T-helper 1 cell treated with Interleukin-12 subunit alpha and Interleukin-12 subunit beta and Interleukin-4 antibody, amounts not matched to agents 30 μg/mL and 1 μg/mL, for 36 hours (primary cell): ENCODE results near the gene MLF2.

ENCODE experiments used
- H3K27ac Mint-ChIP-seq: one replicate; pipeline ENCODE4 v1.8.0; 2021; ENCODE audit warnings: mild to moderate bottlenecking, mixed read lengths
- H3K27me3 Mint-ChIP-seq: one replicate; pipeline ENCODE4 v1.8.0; 2021; ENCODE audit warnings: low read depth, mixed read lengths
- H3K36me3 Mint-ChIP-seq: one replicate; pipeline ENCODE4 v1.8.0; 2021; ENCODE audit warnings: low read depth, mixed read lengths
- H3K4me1 Mint-ChIP-seq: one replicate; pipeline ENCODE4 v1.8.0; 2021; ENCODE audit warnings: low read depth, mixed read lengths
- H3K4me3 Mint-ChIP-seq: one replicate; pipeline ENCODE4 v1.8.0; 2021; ENCODE audit warnings: mild to moderate bottlenecking, moderate library complexity, mixed read lengths
- H3K9me3 Mint-ChIP-seq: one replicate; pipeline ENCODE4 v1.8.0; 2021; ENCODE audit warnings: mixed read lengths

MLF2 gene

GRCh38 chr12:6752921-6753771, at the start of gene MLF2:
MLF2 (minus strand) TSS chr12:6753141; CDS start chr12:6752334, 807 bp downstream.
- Mint-ChIP-seq H3K36me3 (peaks cover 21% of the 10 kb centered on the region), H3K27ac (peak within 1 kb of the TSS; percentile 96), H3K9me3 (no peaks in the 10 kb centered on the region), H3K4me3 (peak within 1 kb of the TSS; percentile 93), H3K4me1 (peaks cover 30% of the 10 kb centered on the region), H3K27me3 (no peaks in the 10 kb centered on the region)

- Mint-ChIP-seq H3K27ac (no peak overlapping the region), H3K4me3 (no peak overlapping the region), H3K4me1 (peaks cover 33% of the 10 kb centered on the region), H3K36me3 (peaks cover 57% of the 10 kb centered on the region), H3K27me3 (no peaks in the 10 kb centered on the region), H3K9me3 (no peaks in the 10 kb centered on the region)
These were observed 46.2 kb upstream of the MLF2 start for GRCh38 chr12:6799147-6799546.

DNA sequence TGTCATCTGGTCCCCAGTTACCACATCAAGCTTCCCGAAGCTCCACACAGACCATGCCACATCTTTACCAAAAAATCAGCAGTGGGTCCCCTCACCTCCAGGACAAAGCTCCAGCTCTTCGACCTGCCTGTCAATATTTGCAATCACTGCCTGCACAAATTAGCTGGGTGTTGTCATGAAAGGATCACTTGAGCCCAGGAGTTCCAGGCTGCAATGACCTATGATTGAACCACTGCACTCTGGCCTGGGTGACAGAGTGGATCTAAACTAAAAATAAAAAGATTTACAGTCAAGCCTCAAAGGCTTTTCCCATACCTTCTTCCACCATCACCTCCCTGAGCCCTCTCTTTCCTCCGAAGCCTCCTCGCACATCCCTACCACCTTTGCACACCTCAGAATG, 43.6 kb upstream of the MLF2 start:
- H3K9me3 Mint-ChIP-seq = no peaks in the 10 kb centered on the region
- H3K27me3 Mint-ChIP-seq = no peaks in the 10 kb centered on the region
- H3K36me3 Mint-ChIP-seq = peaks cover 52% of the 10 kb centered on the region
- H3K4me1 Mint-ChIP-seq = peaks cover 50% of the 10 kb centered on the region
- H3K27ac Mint-ChIP-seq = peak overlapping the region; percentile 21
- no peak overlapping the region for H3K4me3 Mint-ChIP-seq

DNA sequence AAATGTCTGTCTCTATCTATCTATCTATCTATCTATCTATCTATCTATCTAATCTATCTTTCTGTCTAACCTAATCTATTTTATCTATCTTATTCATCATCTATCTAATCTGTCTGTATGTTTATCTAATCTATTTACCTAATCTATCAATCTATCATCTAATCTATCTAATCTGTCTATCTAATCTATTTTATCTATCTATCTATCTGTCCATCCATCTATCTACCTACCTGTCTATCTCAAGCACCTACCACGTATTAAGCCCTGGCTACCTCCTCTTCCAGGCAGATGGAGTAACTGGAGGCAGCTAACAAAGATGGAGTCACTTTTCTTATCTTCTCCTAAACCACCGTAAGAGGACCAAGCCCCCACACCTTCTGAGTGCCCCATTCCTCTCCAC, 42.1 kb upstream of the MLF2 start:
- H3K27ac Mint-ChIP-seq = peak overlapping the region; percentile 29
- no peak overlapping the region for H3K4me3 Mint-ChIP-seq
- H3K36me3 Mint-ChIP-seq = peaks cover 54% of the 10 kb centered on the region
- no peaks in the 10 kb centered on the region for H3K9me3 Mint-ChIP-seq
- H3K4me1 Mint-ChIP-seq = peaks cover 53% of the 10 kb centered on the region
- H3K27me3 Mint-ChIP-seq = no peaks in the 10 kb centered on the region

DNA sequence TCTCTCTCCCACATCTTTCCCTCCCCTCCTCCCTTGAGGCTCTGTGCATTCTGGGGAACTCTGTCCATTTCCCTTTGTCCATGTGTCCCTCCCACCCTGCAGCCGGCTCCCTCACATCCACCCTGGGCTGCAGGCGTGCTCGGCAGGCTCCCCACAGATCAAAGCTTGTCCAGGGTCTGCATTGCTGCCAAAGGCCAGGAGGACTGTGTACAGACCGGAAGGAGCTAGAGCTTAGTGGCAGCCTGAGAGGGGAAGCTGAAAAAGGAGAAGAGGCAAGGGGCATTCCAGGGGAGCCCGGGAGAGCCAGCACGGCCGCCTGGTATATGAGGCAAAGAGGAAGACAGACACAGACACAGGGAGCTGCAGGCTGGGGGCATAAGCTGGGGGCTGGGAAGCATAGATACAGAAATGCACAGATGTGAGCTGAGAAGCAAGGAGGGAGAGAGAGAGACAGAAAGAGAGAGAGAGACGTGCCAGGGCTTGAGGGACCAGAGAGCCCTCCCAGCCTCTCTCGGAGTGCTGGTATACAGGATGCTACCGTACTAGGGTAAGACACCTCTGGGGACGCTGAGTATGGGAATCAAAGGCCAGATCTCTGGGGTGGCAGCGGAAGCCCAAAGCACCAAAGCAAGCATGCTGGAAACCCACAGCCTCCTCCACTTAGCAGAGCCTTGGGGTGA, 39.7 kb upstream of the MLF2 start:
- Mint-ChIP-seq H3K36me3 (peaks cover 38% of the 10 kb centered on the region), H3K9me3 (no peaks in the 10 kb centered on the region), H3K27me3 (no peaks in the 10 kb centered on the region), H3K4me1 (peaks cover 55% of the 10 kb centered on the region), H3K4me3 (peak overlapping the region; percentile 100), H3K27ac (peak overlapping the region; percentile 92)

DNA sequence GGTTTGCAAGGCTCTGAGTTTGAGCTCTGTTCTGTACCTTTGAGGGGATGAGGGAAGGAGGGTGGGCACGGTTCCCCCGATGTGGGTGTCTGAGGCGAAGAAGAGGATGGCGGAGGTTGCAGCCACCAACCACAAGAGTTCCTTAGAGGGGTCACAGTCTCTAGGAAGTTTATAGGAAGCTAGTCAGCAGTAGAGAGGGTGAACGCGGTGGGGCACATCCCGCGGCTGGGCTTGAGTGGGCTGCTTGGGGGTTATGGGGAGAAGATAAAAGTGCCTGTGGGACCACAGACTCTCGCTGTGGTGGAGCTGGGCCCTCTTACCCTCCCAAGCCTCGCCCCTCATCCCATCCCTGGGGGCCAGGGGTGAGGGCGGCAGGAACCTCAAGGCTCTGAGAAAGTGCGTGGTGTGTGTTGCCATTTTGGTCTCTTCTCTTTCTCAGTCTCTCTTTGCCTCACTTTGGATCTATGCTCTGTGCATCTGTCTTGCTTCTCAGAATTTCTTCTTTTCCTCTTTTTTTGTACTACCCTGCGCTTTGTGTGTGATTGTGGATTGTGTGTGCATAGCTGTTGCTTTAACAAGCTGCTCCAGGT, 39.1 kb upstream of the MLF2 start:
- H3K27ac Mint-ChIP-seq = peak overlapping the region; percentile 92
- peaks cover 51% of the 10 kb centered on the region for H3K4me1 Mint-ChIP-seq
- peaks cover 32% of the 10 kb centered on the region for H3K36me3 Mint-ChIP-seq
- no peaks in the 10 kb centered on the region for H3K27me3 Mint-ChIP-seq
- H3K4me3 Mint-ChIP-seq = peak overlapping the region; percentile 100
- no peaks in the 10 kb centered on the region for H3K9me3 Mint-ChIP-seq

GRCh38 chr12:6790496-6791150, 37.7 kb upstream of the MLF2 start:
- H3K27ac Mint-ChIP-seq = peak overlapping the region; percentile 94
- no peaks in the 10 kb centered on the region for H3K9me3 Mint-ChIP-seq
- H3K27me3 Mint-ChIP-seq = no peaks in the 10 kb centered on the region
- H3K4me3 Mint-ChIP-seq = peak overlapping the region; percentile 100
- peaks cover 22% of the 10 kb centered on the region for H3K36me3 Mint-ChIP-seq
- peaks cover 53% of the 10 kb centered on the region for H3K4me1 Mint-ChIP-seq

GRCh38 chr12:6788972-6789924, 36.3 kb upstream of the MLF2 start, which contains the start of gene CD4:
CD4 (plus strand) TSS chr12:6789528; CDS start chr12:6800139, 10,611 bp downstream.
- Mint-ChIP-seq H3K4me1 (peaks cover 52% of the 10 kb centered on the region), H3K9me3 (no peaks in the 10 kb centered on the region), H3K27me3 (no peaks in the 10 kb centered on the region), H3K27ac (peak within 1 kb of the TSS; percentile 95), H3K36me3 (peaks cover 15% of the 10 kb centered on the region), H3K4me3 (peak within 1 kb of the TSS; percentile 100)

DNA sequence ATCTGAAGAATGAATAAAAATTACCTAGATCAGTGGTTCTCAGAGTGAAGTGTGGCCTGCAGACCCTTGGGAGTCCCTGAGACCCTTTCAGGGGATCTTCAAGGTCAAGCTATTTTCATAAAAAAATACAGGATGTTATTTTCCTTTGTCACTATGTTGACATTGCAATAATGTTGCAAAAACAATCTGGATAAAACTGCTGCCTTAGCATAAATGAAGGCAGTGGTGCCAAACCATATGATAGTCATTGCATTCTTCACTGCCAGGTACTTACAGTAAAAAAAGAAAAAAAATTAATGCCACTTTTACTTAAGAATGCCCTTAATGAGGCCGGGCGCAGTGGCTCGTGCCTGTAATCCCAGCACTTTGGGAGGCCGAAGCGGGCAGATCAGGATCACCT, 34.4 kb upstream of the MLF2 start:
- Mint-ChIP-seq H3K9me3 (no peaks in the 10 kb centered on the region), H3K27ac (peak overlapping the region; percentile 93), H3K36me3 (peaks cover 6% of the 10 kb centered on the region), H3K4me3 (no peak overlapping the region), H3K4me1 (peaks cover 50% of the 10 kb centered on the region), H3K27me3 (no peaks in the 10 kb centered on the region)

- H3K27ac Mint-ChIP-seq = peak overlapping the region; percentile 93
- H3K36me3 Mint-ChIP-seq = peaks cover 5% of the 10 kb centered on the region
- H3K4me1 Mint-ChIP-seq = peaks cover 49% of the 10 kb centered on the region
- H3K27me3 Mint-ChIP-seq = no peaks in the 10 kb centered on the region
- peak overlapping the region; percentile 63 for H3K4me3 Mint-ChIP-seq
- H3K9me3 Mint-ChIP-seq = no peaks in the 10 kb centered on the region
These were observed 33.6 kb upstream of the MLF2 start for GRCh38 chr12:6786416-6787094.

- no peaks in the 10 kb centered on the region for H3K27me3 Mint-ChIP-seq
- H3K4me3 Mint-ChIP-seq = no peak overlapping the region
- peaks cover 55% of the 10 kb centered on the region for H3K4me1 Mint-ChIP-seq
- H3K9me3 Mint-ChIP-seq = no peaks in the 10 kb centered on the region
- H3K36me3 Mint-ChIP-seq = peaks cover 1% of the 10 kb centered on the region
- H3K27ac Mint-ChIP-seq = no peak overlapping the region
These were observed 31.8 kb upstream of the MLF2 start for GRCh38 chr12:6784761-6785160.

GRCh38 chr12:6784296-6784695, 31.4 kb upstream of the MLF2 start:
- H3K36me3 Mint-ChIP-seq = no peaks in the 10 kb centered on the region
- no peaks in the 10 kb centered on the region for H3K9me3 Mint-ChIP-seq
- no peaks in the 10 kb centered on the region for H3K27me3 Mint-ChIP-seq
- H3K4me1 Mint-ChIP-seq = peaks cover 56% of the 10 kb centered on the region
- no peak overlapping the region for H3K27ac Mint-ChIP-seq
- H3K4me3 Mint-ChIP-seq = no peak overlapping the region

GRCh38 chr12:6783828-6784227, 30.9 kb upstream of the MLF2 start:
- H3K4me3 Mint-ChIP-seq = peak overlapping the region; percentile 21

More at GRCh38 chr12:6783828-6784227, 30.9 kb upstream of the MLF2 start:
- Mint-ChIP-seq H3K9me3 (no peaks in the 10 kb centered on the region), H3K27ac (peak overlapping the region; percentile 41), H3K4me1 (peaks cover 55% of the 10 kb centered on the region), H3K36me3 (no peaks in the 10 kb centered on the region), H3K27me3 (no peaks in the 10 kb centered on the region)
